SK-N-SH treated with all-trans-retinoic acid at 6 μM for 48 hours (cell line): Measurements from ENCODE around the gene OR2L13.
"Not testable (repeated sequence)": the region's sequence is repeated elsewhere in the genome, so short reads cannot be mapped to it uniquely, and the experiment has no call there.

ENCODE experiments used
- ATAC-seq: fragments of 200-7000 bp; cut with Tn5 transposase; 3 replicates; pipeline ENCODE4 v1.9.1; 2020; ENCODE audit warnings: mild to moderate bottlenecking, moderate library complexity
- ARNTL ChIP-seq: fragments of 450-650 bp; formaldehyde crosslinking; IDR thresholded peaks from 2 replicates; pipeline ENCODE4 v1.5.0; 2020; ENCODE audit warnings: low read depth, mild to moderate bottlenecking, moderate library complexity, borderline replicate concordance
- BACH2 ChIP-seq: fragments of 250-450 bp; sonication (Bioruptor Pico); IDR thresholded peaks from 2 replicates; pipeline ENCODE4 v1.9.0; 2021; ENCODE audit warnings: mild to moderate bottlenecking, borderline replicate concordance
- CSDC2 ChIP-seq: fragments of 250-450 bp; sonication (Bioruptor Pico); IDR thresholded peaks from 2 replicates; pipeline ENCODE4 v1.5.0; 2020; ENCODE audit warnings: mild to moderate bottlenecking, moderate library complexity
- ISL1 ChIP-seq: fragments of 250-450 bp; sonication (Bioruptor Pico); IDR thresholded peaks from 2 replicates; pipeline ENCODE4 v2.1.2; 2022; ENCODE audit warnings: mild to moderate bottlenecking, moderate library complexity
- OSR1 ChIP-seq: fragments of 250-450 bp; sonication (Bioruptor Pico); IDR thresholded peaks from 2 replicates; pipeline ENCODE4 v1.8.0; 2022; ENCODE audit warnings: moderate library complexity, mild to moderate bottlenecking, inconsistent platforms
- PPARA ChIP-seq: fragments of 250-450 bp; sonication (Bioruptor Pico); IDR thresholded peaks from 2 replicates; pipeline ENCODE4 v1.5.0; 2020; ENCODE audit warnings: mild to moderate bottlenecking, borderline replicate concordance
- SNAI2 ChIP-seq: fragments of 250-450 bp; sonication (Bioruptor Pico); IDR thresholded peaks from 2 replicates; pipeline ENCODE4 v1.5.0; 2020; ENCODE audit warnings: mild to moderate bottlenecking, moderate library complexity
- TCF4 ChIP-seq: fragments of 250-450 bp; sonication (Bioruptor Pico); IDR thresholded peaks from 2 replicates; pipeline ENCODE4 v1.8.0; 2021; ENCODE audit warnings: mild to moderate bottlenecking, moderate library complexity, borderline replicate concordance
- TOX ChIP-seq: fragments of 250-450 bp; sonication (Bioruptor Pico); IDR thresholded peaks from 2 replicates; pipeline ENCODE4 v1.8.0; 2021; ENCODE audit warnings: mild to moderate bottlenecking, moderate library complexity, borderline replicate concordance
- ZC3H10 ChIP-seq: fragments of 250-450 bp; sonication (Bioruptor Pico); IDR thresholded peaks from 2 replicates; pipeline ENCODE4 v1.5.1; 2021; ENCODE audit warnings: mild to moderate bottlenecking, moderate library complexity
- ZFP3 ChIP-seq: fragments of 250-450 bp; sonication (Bioruptor Pico); IDR thresholded peaks from 2 replicates; pipeline ENCODE4 v1.5.0; 2020; ENCODE audit warnings: mild to moderate bottlenecking, moderate library complexity
- ZFP30 ChIP-seq: fragments of 450-650 bp; formaldehyde crosslinking; IDR thresholded peaks from 2 replicates; pipeline ENCODE4 v1.5.0; 2022; ENCODE audit warnings: mild to moderate bottlenecking, moderate library complexity
- ZNF565 ChIP-seq: fragments of 450-650 bp; formaldehyde crosslinking; conservative IDR thresholded peaks from 2 replicates; pipeline ENCODE4 v1.5.0; 2020; ENCODE audit warnings: low read depth, mild to moderate bottlenecking, moderate library complexity
- ZNF70 ChIP-seq: fragments of 450-650 bp; formaldehyde crosslinking; IDR thresholded peaks from 2 replicates; pipeline ENCODE4 v1.5.0; 2020; ENCODE audit warnings: mild to moderate bottlenecking, moderate library complexity
- ZNF8 ChIP-seq: fragments of 450-650 bp; formaldehyde crosslinking; IDR thresholded peaks from 2 replicates; pipeline ENCODE4 v1.5.0; 2020; ENCODE audit warnings: mild to moderate bottlenecking, moderate library complexity
- TF ChIP-seq, protein P1 (sequence below): fragments of 250-450 bp; sonication (Bioruptor Pico); IDR thresholded peaks from 2 replicates; pipeline ENCODE4 v1.5.0; 2020; ENCODE audit warnings: mild to moderate bottlenecking, moderate library complexity
- TF ChIP-seq, protein P2 (sequence below): fragments of 250-450 bp; sonication (Bioruptor Pico); IDR thresholded peaks from 2 replicates; pipeline ENCODE4 v1.5.1; 2020; ENCODE audit warnings: low read depth, mild to moderate bottlenecking, moderate library complexity
- TF ChIP-seq, protein P3 (sequence below): fragments of 250-450 bp; sonication (Bioruptor Pico); IDR thresholded peaks from 2 replicates; pipeline ENCODE4 v1.5.1; 2021; ENCODE audit warnings: mild to moderate bottlenecking, moderate library complexity
- TF ChIP-seq, protein P4 (sequence below): fragments of 250-450 bp; sonication (Bioruptor Pico); IDR thresholded peaks from 2 replicates; pipeline ENCODE4 v1.8.0; 2020; ENCODE audit warnings: mild to moderate bottlenecking, moderate library complexity, borderline replicate concordance

The OR2L13 gene

DNA sequence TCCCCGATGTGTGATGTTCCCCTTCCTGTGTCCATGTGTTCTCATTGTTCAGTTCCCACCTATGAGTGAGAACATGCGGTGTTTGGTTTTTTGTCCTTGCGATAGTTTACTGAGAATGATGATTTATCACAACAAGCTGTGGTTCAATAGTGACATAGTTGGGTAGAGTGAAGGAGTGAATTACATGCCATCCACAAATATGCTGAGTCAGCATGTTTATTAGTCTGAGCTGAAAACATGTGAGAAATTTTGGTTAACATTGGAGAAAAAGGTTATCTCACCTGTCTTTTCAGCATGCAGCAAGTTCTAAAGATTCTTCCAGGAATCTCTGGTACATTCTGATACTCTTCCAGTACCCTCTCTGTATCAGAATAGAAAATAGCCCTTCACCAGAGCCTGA is 29.4 kb upstream of the OR2L13 start (continued):
- TF ChIP-seq, protein P1, sequence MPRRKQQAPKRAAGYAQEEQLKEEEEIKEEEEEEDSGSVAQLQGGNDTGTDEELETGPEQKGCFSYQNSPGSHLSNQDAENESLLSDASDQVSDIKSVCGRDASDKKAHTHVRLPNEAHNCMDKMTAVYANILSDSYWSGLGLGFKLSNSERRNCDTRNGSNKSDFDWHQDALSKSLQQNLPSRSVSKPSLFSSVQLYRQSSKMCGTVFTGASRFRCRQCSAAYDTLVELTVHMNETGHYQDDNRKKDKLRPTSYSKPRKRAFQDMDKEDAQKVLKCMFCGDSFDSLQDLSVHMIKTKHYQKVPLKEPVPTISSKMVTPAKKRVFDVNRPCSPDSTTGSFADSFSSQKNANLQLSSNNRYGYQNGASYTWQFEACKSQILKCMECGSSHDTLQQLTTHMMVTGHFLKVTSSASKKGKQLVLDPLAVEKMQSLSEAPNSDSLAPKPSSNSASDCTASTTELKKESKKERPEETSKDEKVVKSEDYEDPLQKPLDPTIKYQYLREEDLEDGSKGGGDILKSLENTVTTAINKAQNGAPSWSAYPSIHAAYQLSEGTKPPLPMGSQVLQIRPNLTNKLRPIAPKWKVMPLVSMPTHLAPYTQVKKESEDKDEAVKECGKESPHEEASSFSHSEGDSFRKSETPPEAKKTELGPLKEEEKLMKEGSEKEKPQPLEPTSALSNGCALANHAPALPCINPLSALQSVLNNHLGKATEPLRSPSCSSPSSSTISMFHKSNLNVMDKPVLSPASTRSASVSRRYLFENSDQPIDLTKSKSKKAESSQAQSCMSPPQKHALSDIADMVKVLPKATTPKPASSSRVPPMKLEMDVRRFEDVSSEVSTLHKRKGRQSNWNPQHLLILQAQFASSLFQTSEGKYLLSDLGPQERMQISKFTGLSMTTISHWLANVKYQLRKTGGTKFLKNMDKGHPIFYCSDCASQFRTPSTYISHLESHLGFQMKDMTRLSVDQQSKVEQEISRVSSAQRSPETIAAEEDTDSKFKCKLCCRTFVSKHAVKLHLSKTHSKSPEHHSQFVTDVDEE (CRISPR knock-in tag), result no peak
- no peak for TF ChIP-seq TCF4 (CRISPR knock-in tag)
- TF ChIP-seq, all 23 proteins: peak for 0

DNA sequence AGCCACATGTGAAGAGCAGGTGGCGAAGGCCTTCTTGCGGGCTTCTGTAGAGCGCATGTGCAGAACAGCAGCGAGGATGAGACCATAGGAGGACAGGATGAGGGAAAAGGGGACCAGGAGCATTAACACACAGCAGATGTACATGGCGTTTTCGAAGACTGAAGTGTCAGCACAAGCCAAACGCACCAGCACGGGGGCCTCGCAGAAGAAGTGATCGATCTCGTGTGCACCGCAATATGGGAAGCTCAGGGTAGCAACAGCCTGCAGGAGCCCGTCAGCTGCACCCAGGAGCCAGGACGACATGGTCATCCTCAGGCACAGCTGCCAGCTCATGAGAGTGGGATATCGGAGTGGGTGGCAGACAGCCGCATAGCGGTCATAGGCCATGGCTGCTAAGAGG is 11.1 kb upstream of the OR2L13 start:
- ATAC-seq, result not testable (repeated sequence)

DNA sequence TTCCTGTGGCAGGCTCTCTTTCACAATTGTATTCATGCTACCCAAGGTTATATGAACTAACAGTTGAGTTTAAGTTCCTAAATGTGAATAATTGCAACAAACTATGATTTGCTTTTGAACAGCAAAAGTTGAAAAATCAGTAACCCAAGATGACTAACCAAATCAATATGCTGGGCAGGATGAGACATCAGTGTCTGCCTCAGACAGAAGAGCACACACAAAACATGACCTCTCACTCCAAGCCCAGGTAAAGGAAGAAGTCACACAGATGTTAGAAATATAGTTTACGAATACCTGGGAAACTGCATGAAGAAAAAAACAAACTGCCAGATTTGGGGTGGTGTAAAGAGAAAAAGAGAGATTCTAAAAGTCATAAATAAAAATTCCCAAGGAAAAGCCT is 3.5 kb downstream of the OR2L13 start:
- ATAC-seq, result no peak
- TF ChIP-seq TOX (CRISPR knock-in tag) (no peak), ISL1 (CRISPR knock-in tag) (no peak), TCF4 (CRISPR knock-in tag) (no peak)
- TF ChIP-seq, protein P1 (CRISPR knock-in tag), result no peak
- TF ChIP-seq, protein P2, sequence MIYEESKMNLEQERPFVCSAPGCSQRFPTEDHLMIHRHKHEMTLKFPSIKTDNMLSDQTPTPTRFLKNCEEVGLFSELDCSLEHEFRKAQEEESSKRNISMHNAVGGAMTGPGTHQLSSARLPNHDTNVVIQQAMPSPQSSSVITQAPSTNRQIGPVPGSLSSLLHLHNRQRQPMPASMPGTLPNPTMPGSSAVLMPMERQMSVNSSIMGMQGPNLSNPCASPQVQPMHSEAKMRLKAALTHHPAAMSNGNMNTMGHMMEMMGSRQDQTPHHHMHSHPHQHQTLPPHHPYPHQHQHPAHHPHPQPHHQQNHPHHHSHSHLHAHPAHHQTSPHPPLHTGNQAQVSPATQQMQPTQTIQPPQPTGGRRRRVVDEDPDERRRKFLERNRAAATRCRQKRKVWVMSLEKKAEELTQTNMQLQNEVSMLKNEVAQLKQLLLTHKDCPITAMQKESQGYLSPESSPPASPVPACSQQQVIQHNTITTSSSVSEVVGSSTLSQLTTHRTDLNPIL (CRISPR knock-in tag), result no peak

DNA sequence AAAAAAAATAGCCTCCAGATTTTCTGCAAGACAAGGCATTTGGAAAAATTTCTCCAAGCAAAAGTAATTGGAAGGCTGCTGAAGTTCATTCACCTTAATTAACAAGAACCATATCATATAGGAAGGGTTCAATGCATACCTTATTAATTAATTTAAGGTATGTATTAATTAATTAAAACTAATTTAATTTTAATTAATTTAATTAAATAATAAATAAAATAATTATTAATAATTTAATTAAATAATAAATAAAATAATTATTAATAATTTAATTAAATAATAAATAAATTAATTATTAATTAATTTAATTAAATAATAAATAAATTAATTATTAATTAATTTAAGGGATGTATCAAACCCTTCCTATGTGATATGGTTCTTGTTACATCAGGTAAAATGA is 7.9 kb downstream of the OR2L13 start:
- no peak for ATAC-seq
- TF ChIP-seq ZFP30 (CRISPR knock-in tag), result no peak
- no peak for TF ChIP-seq PPARA (CRISPR knock-in tag)
- no peak for TF ChIP-seq ZNF70 (CRISPR knock-in tag)
- no peak for TF ChIP-seq ZNF565 (CRISPR knock-in tag)
- TF ChIP-seq, all 23 proteins: peak for 0

DNA sequence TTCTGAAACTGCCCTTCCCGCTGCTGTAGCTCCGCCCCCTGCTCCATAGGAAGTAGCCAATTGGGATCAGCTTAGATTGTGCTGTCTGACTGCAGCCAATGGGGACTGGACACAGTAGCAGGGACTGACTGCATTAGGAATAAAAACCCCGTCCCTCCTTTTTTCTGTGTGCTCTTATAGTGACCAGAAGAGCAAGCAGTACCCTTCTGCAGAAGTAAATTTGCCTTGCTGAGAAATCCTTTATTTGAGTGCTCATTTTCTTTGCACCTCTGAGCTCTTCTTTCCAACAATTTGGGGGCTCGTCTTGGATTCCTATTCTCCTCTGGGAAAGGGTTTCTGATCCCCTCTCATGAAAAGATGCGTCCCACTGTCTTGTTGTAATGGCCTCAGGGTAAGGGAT is 16.2 kb downstream of the OR2L13 start:
- ATAC-seq, result no peak
- TF ChIP-seq PPARA (CRISPR knock-in tag), result no peak
- no peak for TF ChIP-seq BACH2 (CRISPR knock-in tag)
- no peak for TF ChIP-seq OSR1 (CRISPR knock-in tag)
- no peak for TF ChIP-seq ZNF565 (CRISPR knock-in tag)
- no peak for TF ChIP-seq ZNF70 (CRISPR knock-in tag)
- no peak for TF ChIP-seq ZFP3 (CRISPR knock-in tag)
- TF ChIP-seq, protein P3, sequence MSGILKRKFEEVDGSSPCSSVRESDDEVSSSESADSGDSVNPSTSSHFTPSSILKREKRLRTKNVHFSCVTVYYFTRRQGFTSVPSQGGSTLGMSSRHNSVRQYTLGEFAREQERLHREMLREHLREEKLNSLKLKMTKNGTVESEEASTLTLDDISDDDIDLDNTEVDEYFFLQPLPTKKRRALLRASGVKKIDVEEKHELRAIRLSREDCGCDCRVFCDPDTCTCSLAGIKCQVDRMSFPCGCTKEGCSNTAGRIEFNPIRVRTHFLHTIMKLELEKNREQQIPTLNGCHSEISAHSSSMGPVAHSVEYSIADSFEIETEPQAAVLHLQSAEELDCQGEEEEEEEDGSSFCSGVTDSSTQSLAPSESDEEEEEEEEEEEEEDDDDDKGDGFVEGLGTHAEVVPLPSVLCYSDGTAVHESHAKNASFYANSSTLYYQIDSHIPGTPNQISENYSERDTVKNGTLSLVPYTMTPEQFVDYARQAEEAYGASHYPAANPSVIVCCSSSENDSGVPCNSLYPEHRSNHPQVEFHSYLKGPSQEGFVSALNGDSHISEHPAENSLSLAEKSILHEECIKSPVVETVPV (CRISPR knock-in tag), result no peak
- TF ChIP-seq ZFP30 (CRISPR knock-in tag), result no peak
- TF ChIP-seq ARNTL (CRISPR knock-in tag), result no peak
- TF ChIP-seq TCF4 (CRISPR knock-in tag), result no peak
- no peak for TF ChIP-seq ZC3H10 (CRISPR knock-in tag)
- no peak for TF ChIP-seq CSDC2 (CRISPR knock-in tag)
- TF ChIP-seq, all 23 proteins: peak for 0

DNA sequence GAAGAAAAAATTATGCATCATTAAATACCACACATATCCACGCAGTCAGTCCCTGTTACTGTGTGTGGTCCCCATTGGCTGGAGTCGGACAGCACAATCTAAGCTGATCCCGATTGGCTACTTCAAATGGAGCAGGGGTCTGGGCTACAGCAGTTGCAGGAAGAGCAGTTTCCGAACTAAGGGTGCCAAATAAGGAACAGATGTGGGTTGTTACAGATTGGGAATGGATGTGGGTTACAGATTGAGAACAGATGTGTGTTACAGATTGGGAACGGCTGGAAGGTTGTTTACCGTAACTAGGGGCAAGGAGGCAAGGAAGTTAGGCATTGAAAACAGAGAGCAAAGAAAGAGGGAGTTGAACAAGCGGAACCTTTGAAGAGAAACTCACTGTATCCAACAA is 19.9 kb downstream of the OR2L13 start:
- ATAC-seq, result no peak
- TF ChIP-seq, protein P3 (CRISPR knock-in tag), result no peak
- no peak for TF ChIP-seq TCF4 (CRISPR knock-in tag)
- TF ChIP-seq SNAI2 (CRISPR knock-in tag), result no peak
- TF ChIP-seq TOX (CRISPR knock-in tag), result no peak
- TF ChIP-seq ZFP3 (CRISPR knock-in tag), result no peak
- TF ChIP-seq ZNF8, result no peak
- no peak for TF ChIP-seq BACH2 (CRISPR knock-in tag)
- no peak for TF ChIP-seq ZNF70 (CRISPR knock-in tag)
- TF ChIP-seq, protein P4, sequence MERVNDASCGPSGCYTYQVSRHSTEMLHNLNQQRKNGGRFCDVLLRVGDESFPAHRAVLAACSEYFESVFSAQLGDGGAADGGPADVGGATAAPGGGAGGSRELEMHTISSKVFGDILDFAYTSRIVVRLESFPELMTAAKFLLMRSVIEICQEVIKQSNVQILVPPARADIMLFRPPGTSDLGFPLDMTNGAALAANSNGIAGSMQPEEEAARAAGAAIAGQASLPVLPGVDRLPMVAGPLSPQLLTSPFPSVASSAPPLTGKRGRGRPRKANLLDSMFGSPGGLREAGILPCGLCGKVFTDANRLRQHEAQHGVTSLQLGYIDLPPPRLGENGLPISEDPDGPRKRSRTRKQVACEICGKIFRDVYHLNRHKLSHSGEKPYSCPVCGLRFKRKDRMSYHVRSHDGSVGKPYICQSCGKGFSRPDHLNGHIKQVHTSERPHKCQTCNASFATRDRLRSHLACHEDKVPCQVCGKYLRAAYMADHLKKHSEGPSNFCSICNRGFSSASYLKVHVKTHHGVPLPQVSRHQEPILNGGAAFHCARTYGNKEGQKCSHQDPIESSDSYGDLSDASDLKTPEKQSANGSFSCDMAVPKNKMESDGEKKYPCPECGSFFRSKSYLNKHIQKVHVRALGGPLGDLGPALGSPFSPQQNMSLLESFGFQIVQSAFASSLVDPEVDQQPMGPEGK (CRISPR knock-in tag), result no peak
